ENCODE measurements around the gene AMOTL2.

Gene AMOTL2

GRCh38 chr3:134366221-134366927, 7.9 kb downstream of the AMOTL2 start:
- DNase-seq (ENCODE audit: low read depth in 2 of 2), result no peak

GRCh38 chr3:134365766-134366065, 8.5 kb downstream of the AMOTL2 start:
- DNase-seq (ENCODE audit: low read depth in 2 of 2), result no peak

GRCh38 chr3:134364936-134365765, 9.1 kb downstream of the AMOTL2 start:
- DNase-seq (ENCODE audit: low read depth in 2 of 2), result no peak

- DNase-seq (ENCODE audit: low read depth in 2 of 2), result no peak
These were observed 9.9 kb downstream of the AMOTL2 start for GRCh38 chr3:134364061-134364935.

- DNase-seq (ENCODE audit: low read depth in 2 of 2), result no peak
These were observed 10.9 kb downstream of the AMOTL2 start for GRCh38 chr3:134363381-134363755.

GRCh38 chr3:134362670-134363380, 11.4 kb downstream of the AMOTL2 start:
- no peak for DNase-seq (ENCODE audit: low read depth in 2 of 2)

GRCh38 chr3:134362221-134362620, 12.0 kb downstream of the AMOTL2 start:
- no peak for DNase-seq (ENCODE audit: low read depth in 2 of 2)

GRCh38 chr3:134361162-134361835, 12.9 kb downstream of the AMOTL2 start:
- DNase-seq (ENCODE audit: low read depth in 2 of 2), result no peak

- no peak for DNase-seq (ENCODE audit: low read depth in 2 of 2)
These were observed 14.2 kb downstream of the AMOTL2 start for GRCh38 chr3:134360046-134360445.

GRCh38 chr3:134359121-134360010, 14.9 kb downstream of the AMOTL2 start:
- DNase-seq (ENCODE audit: low read depth in 2 of 2), result no peak

GRCh38 chr3:134357914-134358811, 16.1 kb downstream of the AMOTL2 start:
- DNase-seq (ENCODE audit: low read depth in 2 of 2), result no peak

GRCh38 chr3:134357261-134357913, 16.9 kb downstream of the AMOTL2 start:
- no peak for DNase-seq (ENCODE audit: low read depth in 2 of 2)

GRCh38 chr3:134356411-134357040, 17.7 kb downstream of the AMOTL2 start:
- DNase-seq (ENCODE audit: low read depth in 2 of 2), result no peak

- DNase-seq (ENCODE audit: low read depth in 2 of 2), result no peak
These were observed 18.8 kb downstream of the AMOTL2 start for GRCh38 chr3:134355416-134355815.

GRCh38 chr3:134354612-134355251, 19.5 kb downstream of the AMOTL2 start:
- DNase-seq (ENCODE audit: low read depth in 2 of 2), result no peak

GRCh38 chr3:134353831-134354611, 20.2 kb downstream of the AMOTL2 start:
- no peak for DNase-seq (ENCODE audit: low read depth in 2 of 2)

All from stimulated activated CD4-positive, alpha-beta T cell treated with anti-CD3 and anti-CD28 coated beads, Interleukin-1b, Interleukin-23, amount 100 ng/mL, for 1 hour (primary cell).